Astrocyte (in vitro differentiated cells and primary cell): Measurements from ENCODE around the gene HERPUD1. TPM values are rescaled to one million over a fixed set of nuclear protein-coding genes. Genes with fewer than 3 reads are reported as not detected.

ENCODE experiments used
- DNase-seq: peaks from one replicate; pipeline ENCODE4 v3.0.0-alpha.2; 2010; ENCODE audit warnings: low read depth
- FAIRE-seq: peaks from 2 replicates; lab custom pipeline; 2011; peaks lifted over from hg19 to GRCh38; lab: Jason Lieb, UNC
- H2AFZ ChIP-seq: 2 replicates; pipeline ENCODE4 v1.6.0; 2012; ENCODE audit warnings: low read depth, low read length, inconsistent platforms
- H3K27ac ChIP-seq: 2 replicates; pipeline ENCODE4 v1.5.1; 2011; ENCODE audit warnings: low read depth, low read length, inconsistent platforms
- H3K27me3 ChIP-seq: 2 replicates; pipeline ENCODE4 v1.6.0; 2011; ENCODE audit warnings: low read length, inconsistent platforms; ENCODE audit not compliant: insufficient read depth
- H3K36me3 ChIP-seq: 2 replicates; pipeline ENCODE4 v1.5.1; 2011; ENCODE audit warnings: low read length, inconsistent platforms; ENCODE audit not compliant: insufficient read depth
- H3K4me1 ChIP-seq: 2 replicates; pipeline ENCODE4 v1.5.1; 2011; ENCODE audit warnings: low read length, inconsistent platforms; ENCODE audit not compliant: insufficient read depth
- H3K4me2 ChIP-seq: 2 replicates; pipeline ENCODE4 v1.6.0; 2012; ENCODE audit warnings: low read length, inconsistent platforms
- H3K4me3 ChIP-seq: 2 replicates; pipeline ENCODE4 v1.5.1; 2011; ENCODE audit warnings: low read depth, mild to moderate bottlenecking, low read length, inconsistent platforms; ENCODE audit not compliant: insufficient read depth
- H3K79me2 ChIP-seq: 2 replicates; pipeline ENCODE4 v1.6.0; 2012; ENCODE audit warnings: mild to moderate bottlenecking, low read length, inconsistent platforms; ENCODE audit not compliant: insufficient read depth
- H3K9ac ChIP-seq: 2 replicates; pipeline ENCODE4 v1.6.0; 2012; ENCODE audit warnings: mild to moderate bottlenecking, low read length, inconsistent platforms
- H3K9me3 ChIP-seq: 2 replicates; pipeline ENCODE4 v1.5.1; 2012; ENCODE audit warnings: low read depth, mild to moderate bottlenecking, low read length, inconsistent platforms; ENCODE audit not compliant: insufficient read depth
- H4K20me1 ChIP-seq: 2 replicates; pipeline ENCODE4 v1.6.0; 2012; ENCODE audit warnings: low read length, inconsistent platforms; ENCODE audit not compliant: insufficient read depth
- H3K27ac Mint-ChIP-seq: one replicate; pipeline ENCODE4 v1.8.0; 2021; ENCODE audit warnings: mild to moderate bottlenecking, mixed read lengths; ENCODE audit not compliant: unreplicated experiment
- H3K27me3 Mint-ChIP-seq: one replicate; pipeline ENCODE4 v1.8.0; 2021; ENCODE audit warnings: low read depth, mixed read lengths; ENCODE audit not compliant: unreplicated experiment
- H3K36me3 Mint-ChIP-seq: one replicate; pipeline ENCODE4 v1.8.0; 2021; ENCODE audit warnings: low read depth, mixed read lengths; ENCODE audit not compliant: unreplicated experiment
- H3K4me1 Mint-ChIP-seq: one replicate; pipeline ENCODE4 v1.8.0; 2021; ENCODE audit warnings: low read depth, mixed read lengths; ENCODE audit not compliant: unreplicated experiment
- H3K4me3 Mint-ChIP-seq: one replicate; pipeline ENCODE4 v1.8.0; 2021; ENCODE audit warnings: mild to moderate bottlenecking, moderate library complexity, mixed read lengths; ENCODE audit not compliant: unreplicated experiment
- H3K9me3 Mint-ChIP-seq: one replicate; pipeline ENCODE4 v1.8.0; 2021; ENCODE audit warnings: mild to moderate bottlenecking, mixed read lengths; ENCODE audit not compliant: unreplicated experiment
- CTCF ChIP-seq: IDR thresholded peaks from 2 replicates; pipeline ENCODE4 v1.5.1; 2011; ENCODE audit warnings: low read depth, mild to moderate bottlenecking, inconsistent platforms, low read length, moderate library complexity; ENCODE audit not compliant: insufficient read depth
- EZH2 ChIP-seq: IDR thresholded peaks from 2 replicates; pipeline ENCODE4 v1.6.1; 2012; ENCODE audit warnings: mild to moderate bottlenecking, low read length, inconsistent platforms; ENCODE audit not compliant: insufficient read depth
- total RNA-seq: library from RNA; stranded (reverse); gene quantifications from 2 replicates; pipeline ENCODE4 v1.2.1, GENCODE V29; 2021

HERPUD1 gene
- total RNA-seq, 1 donor from 2014 or later, result 234 TPM

- peaks cover 9% of the 10 kb centered on the region for H3K27me3 Mint-ChIP-seq
Observed at GRCh38 chr16:56889206-56889605, 42.7 kb upstream of the HERPUD1 start.

GRCh38 chr16:56891685-56892084, 40.3 kb upstream of the HERPUD1 start:
- Histone ChIP-seq H3K4me3 (no peak overlapping the region), H3K36me3 (no peaks in the 10 kb centered on the region), H3K9ac (no peak overlapping the region), H3K4me1 (no peaks in the 10 kb centered on the region), H3K27me3 (no peaks in the 10 kb centered on the region), H3K27ac (no peak overlapping the region), H3K9me3 (no peaks in the 10 kb centered on the region), H3K4me2 (no peak overlapping the region), H3K79me2 (no peaks in the 10 kb centered on the region), H2AFZ (no peak overlapping the region), H4K20me1 (no peaks in the 10 kb centered on the region)
- H3K27ac Mint-ChIP-seq, result no peak overlapping the region
- TF ChIP-seq EZH2 (no peak), CTCF (no peak)
- H3K4me1 Mint-ChIP-seq, result peaks cover 2% of the 10 kb centered on the region
- DNase-seq (no peak), FAIRE-seq (no peak)
- no peaks in the 10 kb centered on the region for H3K36me3 Mint-ChIP-seq
- peaks cover 13% of the 10 kb centered on the region for H3K27me3 Mint-ChIP-seq
- no peak overlapping the region for H3K4me3 Mint-ChIP-seq
- no peaks in the 10 kb centered on the region for H3K9me3 Mint-ChIP-seq

More at GRCh38 chr16:56889206-56889605, 42.7 kb upstream of the HERPUD1 start:
- FAIRE-seq (no peak), DNase-seq (no peak)
- Histone ChIP-seq H3K9ac (no peak overlapping the region), H2AFZ (no peak overlapping the region), H3K27me3 (no peaks in the 10 kb centered on the region), H3K27ac (no peak overlapping the region), H4K20me1 (no peaks in the 10 kb centered on the region), H3K79me2 (no peaks in the 10 kb centered on the region), H3K4me1 (no peaks in the 10 kb centered on the region), H3K4me3 (no peak overlapping the region), H3K4me2 (no peak overlapping the region), H3K9me3 (no peaks in the 10 kb centered on the region), H3K36me3 (no peaks in the 10 kb centered on the region)
- H3K4me3 Mint-ChIP-seq, result no peak overlapping the region
- no peaks in the 10 kb centered on the region for H3K36me3 Mint-ChIP-seq
- H3K9me3 Mint-ChIP-seq, result no peaks in the 10 kb centered on the region
- no peak for TF ChIP-seq EZH2
- TF ChIP-seq CTCF, result no peak
- H3K4me1 Mint-ChIP-seq, result no peaks in the 10 kb centered on the region
- no peak overlapping the region for H3K27ac Mint-ChIP-seq

GRCh38 chr16:56892705-56893104, 39.2 kb upstream of the HERPUD1 start:
- FAIRE-seq (no peak), DNase-seq (no peak)
- H2AFZ ChIP-seq, result no peak overlapping the region
- Mint-ChIP-seq H3K4me3 (no peak overlapping the region), H3K27me3 (peaks cover 18% of the 10 kb centered on the region), H3K9me3 (no peaks in the 10 kb centered on the region), H3K36me3 (no peaks in the 10 kb centered on the region), H3K27ac (no peak overlapping the region), H3K4me1 (peaks cover 2% of the 10 kb centered on the region)
- TF ChIP-seq CTCF (no peak), EZH2 (no peak)
- H3K9ac ChIP-seq, result no peak overlapping the region
- no peaks in the 10 kb centered on the region for H3K27me3 ChIP-seq
- H3K9me3 ChIP-seq, result no peaks in the 10 kb centered on the region
- H3K27ac ChIP-seq, result no peak overlapping the region
- no peaks in the 10 kb centered on the region for H3K36me3 ChIP-seq
- no peak overlapping the region for H3K4me3 ChIP-seq
- no peaks in the 10 kb centered on the region for H3K79me2 ChIP-seq
- H3K4me1 ChIP-seq, result no peaks in the 10 kb centered on the region
- H3K4me2 ChIP-seq, result no peak overlapping the region
- H4K20me1 ChIP-seq, result no peaks in the 10 kb centered on the region
